IMR-90 (cell line): Measurements from ENCODE around the gene CCR8. TPM values are rescaled to one million over a fixed set of nuclear protein-coding genes. Genes with fewer than 3 reads are reported as not detected.

Experiments used
- ATAC-seq: fragments of 200-7000 bp; cut with Tn5 transposase; 2 replicates; pipeline ENCODE4 v1.9.1; 2020; ENCODE audit warnings: low read depth, mild to moderate bottlenecking, moderate library complexity
- BruUV-seq: library from RNA; stranded (reverse); fragments of 400-500 nt; replicated peaks from 2 replicates; lab custom pipeline; 2021; lab: Mats Ljungman, UMichigan
- CTCF ChIA-PET: fragments of 300-600 bp; formaldehyde crosslinking; extraction: SDS; loops from one replicate; lab custom pipeline; 2021; ENCODE audit warnings: antibody characterized with exemption; lab: Yijun Ruan, JAX
- POLR2A ChIA-PET: fragments of 300-600 bp; sonication (Branson Sonifier 250); formaldehyde crosslinking; loops from one replicate; lab custom pipeline; 2022; ENCODE audit warnings: antibody characterized with exemption; ENCODE audit not compliant: unreplicated experiment; lab: Charles Lee
- DNase-seq: peaks from one replicate; pipeline ENCODE4 v3.0.0; 2013
- H2AFZ ChIP-seq: replicated peaks from 2 replicates; pipeline ENCODE3; 2013; ENCODE audit warnings: low read length, mild to moderate bottlenecking; ENCODE audit not compliant: poor library complexity
- H2AK5ac ChIP-seq: 2 replicates; pipeline ENCODE4 v1.6.1; 2013; ENCODE audit warnings: low read depth, low read length, inconsistent platforms
- H2AK9ac ChIP-seq: replicated peaks from 2 replicates; pipeline ENCODE3; 2013; ENCODE audit warnings: mild to moderate bottlenecking, low read depth, low read length, moderate library complexity; ENCODE audit not compliant: poor library complexity
- H2BK120ac ChIP-seq: 2 replicates; pipeline ENCODE4 v1.6.1; 2013; ENCODE audit warnings: low read depth, low read length, inconsistent platforms
- H2BK15ac ChIP-seq: 3 replicates; pipeline ENCODE4 v1.6.1; 2013; ENCODE audit warnings: low read depth, low read length, inconsistent platforms
- H2BK20ac ChIP-seq: 2 replicates; pipeline ENCODE4 v1.6.1; 2013; ENCODE audit warnings: low read depth, mild to moderate bottlenecking, inconsistent platforms, low read length, moderate library complexity
- H2BK5ac ChIP-seq: 2 replicates; pipeline ENCODE4 v1.6.1; 2013; ENCODE audit warnings: mild to moderate bottlenecking, low read depth, low read length, inconsistent platforms; ENCODE audit not compliant: poor library complexity, severe bottlenecking
- H3K14ac ChIP-seq: replicated peaks from 2 replicates; pipeline ENCODE4 v1.6.1; 2013; ENCODE audit warnings: low read depth, low read length, inconsistent platforms
- H3K18ac ChIP-seq: 2 replicates; pipeline ENCODE4 v1.6.1; 2013; ENCODE audit warnings: low read depth, low read length, control low read depth
- H3K23ac ChIP-seq: 2 replicates; pipeline ENCODE4 v1.6.1; 2013; ENCODE audit warnings: low read depth, low read length, inconsistent platforms
- H3K27ac ChIP-seq: 2 replicates; pipeline ENCODE4 v1.5.1; 2013; ENCODE audit warnings: mild to moderate bottlenecking, control low read depth, low read length; ENCODE audit not compliant: insufficient read depth
- H3K27me3 ChIP-seq: 2 replicates; pipeline ENCODE4 v1.6.1; 2013; ENCODE audit warnings: low read length; ENCODE audit not compliant: control insufficient read depth, insufficient read depth
- H3K36me3 ChIP-seq: 2 replicates; pipeline ENCODE4 v1.6.1; 2013; ENCODE audit warnings: low read length, mixed read lengths; ENCODE audit not compliant: control insufficient read depth, insufficient read depth
- H3K4ac ChIP-seq: 2 replicates; pipeline ENCODE4 v1.6.1; 2013; ENCODE audit warnings: low read depth, low read length, inconsistent platforms
- H3K4me1 ChIP-seq: 2 replicates; pipeline ENCODE4 v1.6.1; 2013; ENCODE audit warnings: low read length, mixed read lengths; ENCODE audit not compliant: control insufficient read depth, insufficient read depth
- H3K4me2 ChIP-seq: 2 replicates; pipeline ENCODE4 v1.6.1; 2013; ENCODE audit warnings: low read depth, mild to moderate bottlenecking, control low read depth, low read length, moderate library complexity
- H3K4me3 ChIP-seq: 2 replicates; pipeline ENCODE4 v1.5.1; 2013; ENCODE audit warnings: low read depth, mild to moderate bottlenecking, control low read depth, low read length, moderate library complexity; ENCODE audit not compliant: insufficient read depth
- H3K56ac ChIP-seq: 2 replicates; pipeline ENCODE4 v1.6.1; 2013; ENCODE audit warnings: low read length, inconsistent platforms; ENCODE audit not compliant: insufficient read depth; ENCODE audit errors: extremely low read depth
- H3K79me1 ChIP-seq, 2 experiments: 2 replicates each; pipeline ENCODE4 v1.6.1; 2013; ENCODE audit warnings: low read length in 2 of 2, inconsistent platforms in 1 of 2, low read depth in 1 of 2
- H3K9ac ChIP-seq: 2 replicates; pipeline ENCODE4 v1.6.1; 2013; ENCODE audit warnings: low read depth, low read length, control low read depth
- H3K9me1 ChIP-seq: 2 replicates; pipeline ENCODE4 v1.6.1; 2013; ENCODE audit warnings: low read length, inconsistent platforms; ENCODE audit not compliant: insufficient read depth
- H3K9me3 ChIP-seq: 2 replicates; pipeline ENCODE4 v1.6.1; 2013; ENCODE audit warnings: low read length; ENCODE audit not compliant: control insufficient read depth, insufficient read depth
- H4K20me1 ChIP-seq: 2 replicates; pipeline ENCODE4 v1.6.1; 2013; ENCODE audit warnings: low read length, inconsistent platforms; ENCODE audit not compliant: insufficient read depth
- H4K5ac ChIP-seq: 2 replicates; pipeline ENCODE4 v1.6.1; 2013; ENCODE audit warnings: mild to moderate bottlenecking, low read depth, low read length, control low read depth
- H4K8ac ChIP-seq, 2 experiments: 2 replicates each; pipeline ENCODE4 v1.6.1; 2013; ENCODE audit warnings: low read depth in 2 of 2, low read length in 2 of 2, control low read depth in 1 of 2, inconsistent platforms in 1 of 2
- H4K91ac ChIP-seq: 2 replicates; pipeline ENCODE4 v1.6.1; 2013; ENCODE audit warnings: low read depth, low read length, inconsistent platforms; ENCODE audit not compliant: insufficient read depth
- BHLHE40 ChIP-seq: fragments of 150-350 bp; IDR thresholded peaks from 2 replicates; pipeline ENCODE4 v1.6.1; 2016; ENCODE audit warnings: mild to moderate bottlenecking, low read depth, low read length
- CEBPB ChIP-seq: IDR thresholded peaks from 2 replicates; pipeline ENCODE4 v1.6.1; 2012; ENCODE audit warnings: low read depth, low read length, improper control_type of control experiment
- CHD1 ChIP-seq: IDR thresholded peaks from 2 replicates; pipeline ENCODE4 v1.6.1; 2012; ENCODE audit warnings: low read depth, low read length, improper control_type of control experiment
- ELK1 ChIP-seq: fragments of 150-350 bp; IDR thresholded peaks from 2 replicates; pipeline ENCODE4 v1.6.1; 2016; ENCODE audit warnings: low read depth, mild to moderate bottlenecking, low read length, moderate library complexity, borderline replicate concordance
- FOS ChIP-seq: fragments of 150-350 bp; IDR thresholded peaks from 2 replicates; pipeline ENCODE4 v1.6.1; 2016; ENCODE audit warnings: low read depth, low read length
- MAFK ChIP-seq: IDR thresholded peaks from 2 replicates; pipeline ENCODE4 v1.6.1; 2012; ENCODE audit warnings: low read depth, low read length, improper control_type of control experiment
- MAZ ChIP-seq: IDR thresholded peaks from 2 replicates; pipeline ENCODE4 v1.6.1; 2012; ENCODE audit warnings: low read depth, mild to moderate bottlenecking, low read length, improper control_type of control experiment, moderate library complexity, borderline replicate concordance
- MXI1 ChIP-seq: IDR thresholded peaks from 2 replicates; pipeline ENCODE4 v1.6.1; 2012; ENCODE audit warnings: low read depth, mild to moderate bottlenecking, low read length, moderate library complexity, borderline replicate concordance
- NFE2L2 ChIP-seq: fragments of 150-350 bp; IDR thresholded peaks from 2 replicates; pipeline ENCODE4 v1.6.1; 2016; ENCODE audit warnings: low read depth, mild to moderate bottlenecking, low read length
- POLR2A ChIP-seq: IDR thresholded peaks from 2 replicates; pipeline ENCODE4 v1.6.1; 2012; ENCODE audit warnings: mild to moderate bottlenecking, low read depth, low read length
- RAD21 ChIP-seq: IDR thresholded peaks from 2 replicates; pipeline ENCODE4 v1.6.1; 2012; ENCODE audit warnings: low read length, improper control_type of control experiment
- RCOR1 ChIP-seq: IDR thresholded peaks from 2 replicates; pipeline ENCODE4 v1.6.1; 2012; ENCODE audit warnings: mild to moderate bottlenecking, low read length, improper control_type of control experiment; ENCODE audit not compliant: insufficient replicate concordance
- RFX5 ChIP-seq: IDR thresholded peaks from 2 replicates; pipeline ENCODE4 v1.8.0; 2012; ENCODE audit warnings: low read depth, mild to moderate bottlenecking, low read length, moderate library complexity
- SMC3 ChIP-seq: fragments of 150-350 bp; IDR thresholded peaks from 2 replicates; pipeline ENCODE4 v1.6.1; 2016; ENCODE audit warnings: low read depth, mild to moderate bottlenecking, antibody characterized with exemption, low read length, moderate library complexity
- WGBS, 2 experiments: methylation state at CpG; one replicate each; pipeline versions ENCODE4 v1.1.5 to v1.1.7; 2013; ENCODE audit warnings: missing lambda C conversion rate in 2 of 2; ENCODE audit not compliant: insufficient read length in 1 of 2; ENCODE audit errors: extremely low coverage in 2 of 2; 5-methylcytosine and 5-hydroxymethylcytosine counted together
- dilution Hi-C: fragments of 300-500 bp; cut with HindIII; formaldehyde crosslinking; loops from one replicate; pipeline ENCODE4 v1.14.3; 2018; ENCODE audit warnings: low sequenced_read_pairs; ENCODE audit not compliant: unreplicated experiment
- in situ Hi-C: fragments of 300-500 bp; cut with MboI; formaldehyde crosslinking; loops from 3 replicates; pipeline ENCODE4 v1.14.3; 2019; ENCODE audit warnings: low sequenced_read_pairs, inconsistent platforms, mixed read lengths
- intact Hi-C: fragments of 100-400 bp; cut with micrococcal nuclease; formaldehyde crosslinking; loops from 2 replicates; pipeline ENCODE4 v1.10.0; 2022
- polyA plus RNA-seq, 3 experiments: library from polyadenylated mRNA; depleted of rRNA; stranded (reverse); fragments of >200 nt; gene quantifications; 2 replicates each; pipeline ENCODE4 v1.2.3, GENCODE V29; 2012; ENCODE audit warnings: low replicate concordance in 1 of 3
- total RNA-seq: library from RNA; depleted of rRNA; stranded (reverse); fragments of >200 nt; gene quantifications from 2 replicates; pipeline ENCODE4 v1.2.3, GENCODE V29; 2012
- TF ChIP-seq, protein P1 (sequence below): fragments of 150-350 bp; IDR thresholded peaks from 2 replicates; pipeline ENCODE4 v1.6.1; 2017; ENCODE audit warnings: mild to moderate bottlenecking, antibody characterized with exemption, low read length, low read depth
- TF ChIP-seq, protein P2 (sequence below): conservative IDR thresholded peaks from 2 replicates; pipeline ENCODE4 v1.5.1; 2012; ENCODE audit warnings: mild to moderate bottlenecking, low read depth, low read length, improper control_type of control experiment

CCR8 gene
- total and polyA plus RNA-seq, 2 of the 4 experiments (the other 2 are of a cell fraction), result not detected

- no peak overlapping the region for H3K27ac ChIP-seq
- H2BK5ac ChIP-seq, result no peak overlapping the region
- no peak overlapping the region for H2BK15ac ChIP-seq
- POLR2A ChIA-PET, result no interaction called here
- WGBS, 2 experiments, result no CpG with 5 or more reads among the region's 3 CpGs
- no peaks in the 10 kb centered on the region for H3K27me3 ChIP-seq
- H4K5ac ChIP-seq, result no peak overlapping the region
- no peaks in the 10 kb centered on the region; the same call in 1 of the 2 replicates for H4K20me1 ChIP-seq
- BruUV-seq, result no TSS peak
- H3K79me1 ChIP-seq, result no peaks in the 10 kb centered on the region
- CTCF ChIA-PET, result interaction anchor here (0.6 to 2.8 kb wide), 27 partner anchors 10 to 362 kb away, joined by 3 to 39 read pairs (median 4); partner anchors contain the start of genes CX3CR1 and XIRP1
- H2BK120ac ChIP-seq, result no peak overlapping the region
- H3K4ac ChIP-seq, result no peak overlapping the region
- H3K23ac ChIP-seq, result no peak overlapping the region
- TF ChIP-seq CEBPB (no peak), FOS (no peak), RAD21 (peak; percentile 99), BHLHE40 (no peak), MXI1 (no peak), MAZ (no peak; the same call in 1 of the 2 replicates), SMC3 (peak; percentile 84), MAFK (no peak), RFX5 (no peak), POLR2A (peak; percentile 47; the same call in 1 of the 2 replicates), ELK1 (no peak), CHD1 (no peak), RCOR1 (no peak), NFE2L2 (no peak)
- TF ChIP-seq, protein P1, sequence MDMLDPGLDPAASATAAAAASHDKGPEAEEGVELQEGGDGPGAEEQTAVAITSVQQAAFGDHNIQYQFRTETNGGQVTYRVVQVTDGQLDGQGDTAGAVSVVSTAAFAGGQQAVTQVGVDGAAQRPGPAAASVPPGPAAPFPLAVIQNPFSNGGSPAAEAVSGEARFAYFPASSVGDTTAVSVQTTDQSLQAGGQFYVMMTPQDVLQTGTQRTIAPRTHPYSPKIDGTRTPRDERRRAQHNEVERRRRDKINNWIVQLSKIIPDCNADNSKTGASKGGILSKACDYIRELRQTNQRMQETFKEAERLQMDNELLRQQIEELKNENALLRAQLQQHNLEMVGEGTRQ, result no peak
- TF ChIP-seq, protein P2, sequence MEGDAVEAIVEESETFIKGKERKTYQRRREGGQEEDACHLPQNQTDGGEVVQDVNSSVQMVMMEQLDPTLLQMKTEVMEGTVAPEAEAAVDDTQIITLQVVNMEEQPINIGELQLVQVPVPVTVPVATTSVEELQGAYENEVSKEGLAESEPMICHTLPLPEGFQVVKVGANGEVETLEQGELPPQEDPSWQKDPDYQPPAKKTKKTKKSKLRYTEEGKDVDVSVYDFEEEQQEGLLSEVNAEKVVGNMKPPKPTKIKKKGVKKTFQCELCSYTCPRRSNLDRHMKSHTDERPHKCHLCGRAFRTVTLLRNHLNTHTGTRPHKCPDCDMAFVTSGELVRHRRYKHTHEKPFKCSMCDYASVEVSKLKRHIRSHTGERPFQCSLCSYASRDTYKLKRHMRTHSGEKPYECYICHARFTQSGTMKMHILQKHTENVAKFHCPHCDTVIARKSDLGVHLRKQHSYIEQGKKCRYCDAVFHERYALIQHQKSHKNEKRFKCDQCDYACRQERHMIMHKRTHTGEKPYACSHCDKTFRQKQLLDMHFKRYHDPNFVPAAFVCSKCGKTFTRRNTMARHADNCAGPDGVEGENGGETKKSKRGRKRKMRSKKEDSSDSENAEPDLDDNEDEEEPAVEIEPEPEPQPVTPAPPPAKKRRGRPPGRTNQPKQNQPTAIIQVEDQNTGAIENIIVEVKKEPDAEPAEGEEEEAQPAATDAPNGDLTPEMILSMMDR, result peak; percentile 95
- H3K4me1 ChIP-seq, result no peaks in the 10 kb centered on the region
- no peaks in the 10 kb centered on the region for H3K36me3 ChIP-seq
- no peak overlapping the region for H2BK20ac ChIP-seq
- ATAC-seq (peak; percentile 93), DNase-seq (peak; percentile 68)
- H3K4me3 ChIP-seq, result no peak overlapping the region
- H3K4me2 ChIP-seq, result no peak overlapping the region
- peak overlapping the region; percentile 73 for H2AK9ac ChIP-seq
- no peak overlapping the region for H4K91ac ChIP-seq
- H3K9ac ChIP-seq, result no peak overlapping the region
- dilution Hi-C loops, result no loop called here
- intact Hi-C loops, result loop anchor here (1.0 kb wide), 5 partner anchors 80 to 187 kb away; partner anchors contain the start of genes GORASP1 and TTC21A
- no peaks in the 10 kb centered on the region for H3K9me1 ChIP-seq
- H3K9me3 ChIP-seq, result no peaks in the 10 kb centered on the region
- no peak overlapping the region for H4K8ac ChIP-seq
- no peak overlapping the region for H3K18ac ChIP-seq
- H3K14ac ChIP-seq, result no peak overlapping the region
- no peak overlapping the region for H3K56ac ChIP-seq
- peak overlapping the region; percentile 26; the same call in 1 of the 2 replicates for H2AK5ac ChIP-seq
- H2AFZ ChIP-seq, result peak overlapping the region; percentile 46
- in situ Hi-C loops, result loop anchor here (5.0 kb wide), 1 partner anchor 161 kb away; no protein-coding TSS in a partner anchor
These were observed 41.2 kb upstream of the CCR8 start for GRCh38 chr3:39288300-39288808.
